ENCODE results near the gene NDUFB8.

NDUFB8 gene

DNA sequence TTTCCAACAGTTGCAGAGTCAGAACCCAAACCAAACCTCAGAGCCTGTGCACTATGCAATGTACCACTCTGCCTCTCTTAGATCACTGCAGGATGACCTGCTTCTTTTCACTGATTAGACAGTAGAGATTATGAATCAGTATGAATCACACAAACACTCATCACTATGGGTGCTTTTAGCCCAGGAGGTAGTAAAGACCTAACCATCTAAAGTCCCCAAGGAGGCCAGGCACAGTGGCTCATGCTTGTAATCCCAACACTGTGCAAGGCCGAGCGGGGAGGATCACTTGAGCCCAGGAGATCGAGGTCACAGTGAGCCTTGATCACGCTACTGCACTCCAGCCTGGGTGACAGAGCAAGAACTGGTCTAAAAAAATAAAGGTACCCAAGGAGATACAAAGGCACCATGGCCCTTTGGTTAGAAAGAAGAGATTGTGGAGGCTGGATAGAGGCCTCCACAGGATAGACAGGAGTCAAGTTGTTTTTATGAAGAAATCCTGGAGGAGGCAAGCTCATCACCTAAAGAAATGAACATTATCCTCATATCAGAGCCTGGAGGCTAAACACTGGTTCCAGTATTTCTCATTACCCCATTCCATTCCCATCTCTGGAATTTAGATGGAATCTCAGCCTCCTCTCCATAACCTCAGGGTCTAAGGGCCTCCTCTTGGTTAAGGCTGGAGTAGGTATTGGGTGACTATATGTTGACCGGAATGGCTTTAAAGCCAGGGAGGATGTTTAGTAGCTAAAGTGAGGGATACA, 22.9 kb downstream of the NDUFB8 start:
- peak; percentile 40 for DNase-seq (ENCODE audit: low read depth)

DNA sequence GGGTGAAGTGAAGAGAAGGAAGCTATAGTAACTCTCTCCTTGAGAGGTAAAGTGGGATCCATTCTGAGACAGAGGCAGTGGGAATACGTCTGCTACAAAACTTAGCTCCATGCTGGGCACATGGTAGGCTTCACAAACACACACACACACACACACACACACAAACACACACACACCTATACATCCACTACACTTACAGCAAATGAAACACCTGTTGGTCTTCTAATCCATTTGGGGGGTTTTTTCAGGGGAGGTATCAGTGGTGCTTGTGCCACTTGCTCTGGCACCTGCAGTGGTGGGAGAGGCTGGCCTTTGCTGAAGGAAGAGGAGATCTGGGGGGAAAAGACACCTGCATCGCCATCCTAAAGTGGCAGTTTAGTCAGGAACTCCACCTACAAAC, 24.5 kb downstream of the NDUFB8 start:
- DNase-seq (ENCODE audit: low read depth), result no peak

GRCh38 chr10:100504096-100504495, 25.6 kb downstream of the NDUFB8 start:
- DNase-seq (ENCODE audit: low read depth), result no peak

DNA sequence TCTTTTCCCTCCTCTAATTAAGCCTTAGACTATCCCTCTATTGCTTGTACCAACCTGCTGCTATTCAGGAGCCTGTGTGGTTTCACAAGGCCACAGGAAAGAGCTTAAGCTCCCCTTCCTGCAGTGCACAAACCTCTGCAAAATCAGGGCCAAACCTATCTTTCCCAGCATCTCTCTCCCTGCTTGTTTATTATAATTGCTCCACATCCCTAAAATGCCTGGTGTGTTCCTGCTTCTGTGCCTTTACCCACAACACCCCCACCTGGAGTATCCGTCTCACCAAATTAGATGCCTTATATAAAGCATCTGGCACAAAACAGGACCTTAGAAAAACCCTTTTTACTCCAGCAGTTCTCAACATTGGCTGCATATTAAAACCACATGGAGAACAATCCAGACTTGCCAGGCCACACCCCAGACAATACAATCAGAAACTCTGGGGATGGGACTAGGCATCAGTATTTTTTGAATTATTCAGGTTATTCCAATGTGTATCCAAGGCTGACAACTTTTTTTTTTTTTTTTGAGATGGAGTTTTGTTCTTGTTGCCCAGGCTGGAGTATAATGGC, 26.7 kb downstream of the NDUFB8 start:
- no peak for DNase-seq (ENCODE audit: low read depth)

GRCh38 chr10:100501423-100501822, 28.2 kb downstream of the NDUFB8 start:
- no peak for DNase-seq (ENCODE audit: low read depth)

DNA sequence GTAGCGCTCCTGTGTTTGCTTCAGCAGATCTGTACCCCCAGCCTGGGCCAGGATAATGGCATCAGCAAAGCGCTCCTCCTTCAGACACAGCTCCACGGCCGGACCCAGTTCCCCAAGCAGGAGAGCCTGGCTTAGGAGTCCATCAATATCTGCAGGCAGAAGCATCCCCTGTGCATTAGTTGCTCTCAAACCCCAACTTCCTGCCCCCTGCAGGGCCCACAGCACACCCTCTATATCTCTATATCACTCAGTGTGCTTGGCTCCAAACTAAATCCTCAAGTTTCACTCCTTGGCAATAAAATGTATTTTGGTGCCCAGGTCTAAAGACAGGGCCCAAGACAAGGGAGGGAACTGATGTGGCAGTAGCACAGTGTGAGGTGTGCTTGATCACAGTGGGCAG, 31.6 kb downstream of the NDUFB8 start:
- DNase-seq (ENCODE audit: low read depth), result no peak

GRCh38 chr10:100496567-100496966, 33.1 kb downstream of the NDUFB8 start:
- DNase-seq (ENCODE audit: low read depth), result no peak

- DNase-seq (ENCODE audit: low read depth), result no peak
Measured at GRCh38 chr10:100490531-100490930, 39.1 kb downstream of the NDUFB8 start.

DNA sequence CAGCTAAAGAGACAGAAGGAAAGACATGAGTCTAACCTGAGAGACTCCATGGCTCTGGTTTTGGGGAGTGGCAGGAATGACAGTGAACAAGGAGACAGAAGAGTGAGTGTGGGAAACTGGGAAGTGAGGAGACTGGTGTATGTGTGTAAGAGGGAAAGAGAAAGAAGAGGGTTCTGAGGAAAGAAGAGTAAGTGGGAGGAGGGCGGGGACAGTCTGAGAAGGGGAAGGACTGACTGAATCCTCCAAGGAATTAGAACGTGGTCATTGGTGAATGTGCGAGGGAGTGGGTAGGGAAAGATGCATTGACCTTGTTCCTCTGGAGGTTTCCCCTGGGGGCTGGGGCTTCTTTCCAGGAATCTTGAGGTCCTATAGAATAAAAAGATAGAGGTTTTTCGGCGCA, 40.3 kb downstream of the NDUFB8 start:
- no peak for DNase-seq (ENCODE audit: low read depth)

GRCh38 chr10:100487529-100487928, 42.1 kb downstream of the NDUFB8 start:
- DNase-seq (ENCODE audit: low read depth), result no peak

DNA sequence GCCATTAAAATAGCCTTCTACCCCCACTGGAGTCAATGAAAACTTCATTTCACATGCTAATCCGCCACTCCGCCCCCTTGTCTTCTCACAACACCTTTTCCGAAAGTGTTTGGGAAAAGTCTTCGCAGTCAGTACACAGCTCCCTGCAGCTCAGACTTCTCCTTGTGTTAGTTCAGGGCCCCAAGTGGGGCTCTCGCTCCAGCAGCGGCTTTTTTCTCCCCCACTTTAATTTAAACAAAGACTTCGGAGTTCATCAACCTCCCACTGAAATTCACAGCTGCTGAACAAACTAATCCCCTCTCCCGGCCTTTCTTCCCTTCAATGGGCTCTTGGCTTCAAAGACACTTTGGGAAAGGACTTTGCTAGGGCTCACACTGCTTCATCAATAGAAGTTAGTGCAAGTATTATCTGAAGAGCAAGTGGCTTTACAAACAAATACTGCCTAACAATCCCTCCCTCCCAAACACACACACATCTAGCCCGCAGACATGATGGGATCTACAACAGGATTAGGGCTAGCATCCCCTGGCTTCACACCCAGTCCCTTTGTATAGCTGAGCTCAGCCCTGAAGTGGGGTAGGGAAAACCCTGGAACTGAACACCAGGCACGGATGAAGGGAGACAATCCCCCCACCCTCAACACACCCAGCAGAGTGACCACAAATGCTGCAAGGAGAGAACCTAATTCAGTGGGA, 43.7 kb downstream of the NDUFB8 start:
- no peak for DNase-seq (ENCODE audit: low read depth)

- no peak for DNase-seq (ENCODE audit: low read depth)
Measured at GRCh38 chr10:100485366-100485765, 44.3 kb downstream of the NDUFB8 start.

DNA sequence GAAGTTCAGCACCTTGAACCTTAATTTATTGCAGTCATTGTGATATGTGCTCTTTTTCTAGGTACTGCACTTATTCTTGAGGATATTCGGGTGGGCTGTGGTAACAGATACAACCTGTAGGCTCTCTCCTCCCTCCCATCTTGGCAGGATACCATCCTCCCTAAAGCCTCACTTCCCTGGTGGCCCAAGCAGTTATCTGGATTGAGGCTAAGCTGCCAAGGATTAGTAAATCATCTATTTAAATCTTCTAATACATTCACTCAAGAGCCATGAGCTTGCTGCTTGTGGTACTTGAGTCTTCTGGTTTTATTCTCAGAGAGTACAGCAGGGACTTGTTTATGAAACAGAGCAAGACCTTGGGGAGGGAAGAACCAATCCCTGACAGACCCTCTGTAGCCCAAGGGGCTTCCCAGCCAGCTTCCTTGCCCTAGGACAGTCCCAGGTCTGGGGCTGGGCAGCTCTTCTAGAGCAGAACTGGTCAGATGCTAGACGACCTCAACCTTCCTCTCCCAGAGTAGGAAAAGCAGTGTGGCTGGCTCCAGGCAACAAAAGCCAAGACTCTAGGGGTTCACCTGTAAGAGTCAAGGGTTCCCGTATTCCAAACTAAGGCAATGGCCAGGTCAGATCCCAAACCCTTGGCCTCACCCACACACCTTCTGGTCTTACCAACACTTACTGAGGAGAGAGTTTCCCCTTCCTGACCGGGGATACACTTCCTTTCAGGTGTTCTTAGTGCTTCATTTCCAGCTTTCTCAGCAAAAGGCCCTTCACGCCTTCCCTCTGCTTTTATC, 45.6 kb downstream of the NDUFB8 start:
- no peak for DNase-seq (ENCODE audit: low read depth)

- no peak for DNase-seq (ENCODE audit: low read depth)
Measured at GRCh38 chr10:100482834-100483185, 46.9 kb downstream of the NDUFB8 start.

DNA sequence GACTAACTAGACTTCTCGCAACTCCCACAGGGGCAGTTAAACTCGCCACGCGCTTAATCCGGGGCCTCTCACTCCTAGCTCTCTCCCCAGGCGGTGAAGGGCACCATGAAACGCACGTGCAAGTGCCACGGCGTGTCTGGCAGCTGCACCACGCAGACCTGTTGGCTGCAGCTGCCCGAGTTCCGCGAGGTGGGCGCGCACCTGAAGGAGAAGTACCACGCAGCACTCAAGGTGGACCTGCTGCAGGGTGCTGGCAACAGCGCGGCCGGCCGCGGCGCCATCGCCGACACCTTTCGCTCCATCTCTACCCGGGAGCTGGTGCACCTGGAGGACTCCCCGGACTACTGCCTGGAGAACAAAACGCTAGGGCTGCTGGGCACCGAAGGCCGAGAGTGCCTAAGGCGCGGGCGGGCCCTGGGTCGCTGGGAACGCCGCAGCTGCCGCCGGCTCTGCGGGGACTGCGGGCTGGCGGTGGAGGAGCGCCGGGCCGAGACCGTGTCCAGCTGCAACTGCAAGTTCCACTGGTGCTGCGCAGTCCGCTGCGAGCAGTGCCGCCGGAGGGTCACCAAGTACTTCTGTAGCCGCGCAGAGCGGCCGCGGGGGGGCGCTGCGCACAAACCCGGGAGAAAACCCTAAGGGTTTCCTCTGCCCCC, 47.4 kb downstream of the NDUFB8 start:
- DNase-seq (ENCODE audit: low read depth), result peak; percentile 28

DNA sequence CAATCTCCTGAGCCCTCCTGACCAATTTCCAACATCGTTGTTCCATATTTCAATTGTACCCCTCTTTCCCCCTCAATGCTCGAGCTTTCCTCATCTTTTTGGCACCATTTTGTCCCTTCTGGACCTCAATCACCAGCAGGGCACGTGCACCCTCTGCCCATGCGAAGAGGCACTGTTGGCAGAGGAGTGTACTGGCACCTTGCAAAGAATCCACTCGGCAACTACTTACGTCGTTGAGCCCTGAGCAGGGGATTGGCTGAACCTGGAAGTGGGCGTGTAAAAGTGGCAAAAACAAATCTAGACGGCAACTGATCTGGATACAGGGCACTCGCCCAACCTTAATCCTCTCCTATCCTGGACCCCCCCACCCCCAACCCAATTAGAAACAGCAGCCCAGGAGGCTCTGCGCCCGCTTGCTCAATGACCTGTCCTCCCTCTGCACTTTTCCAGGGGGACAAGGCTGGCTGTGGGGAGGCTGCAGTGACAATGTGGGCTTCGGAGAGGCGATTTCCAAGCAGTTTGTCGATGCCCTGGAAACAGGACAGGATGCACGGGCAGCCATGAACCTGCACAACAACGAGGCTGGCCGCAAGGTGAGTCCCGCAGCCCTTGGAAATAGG, 48.1 kb downstream of the NDUFB8 start:
- DNase-seq (ENCODE audit: low read depth), result peak; percentile 66

- no peak for DNase-seq (ENCODE audit: low read depth)
Measured at GRCh38 chr10:100480002-100480401, 49.7 kb downstream of the NDUFB8 start.

DNA sequence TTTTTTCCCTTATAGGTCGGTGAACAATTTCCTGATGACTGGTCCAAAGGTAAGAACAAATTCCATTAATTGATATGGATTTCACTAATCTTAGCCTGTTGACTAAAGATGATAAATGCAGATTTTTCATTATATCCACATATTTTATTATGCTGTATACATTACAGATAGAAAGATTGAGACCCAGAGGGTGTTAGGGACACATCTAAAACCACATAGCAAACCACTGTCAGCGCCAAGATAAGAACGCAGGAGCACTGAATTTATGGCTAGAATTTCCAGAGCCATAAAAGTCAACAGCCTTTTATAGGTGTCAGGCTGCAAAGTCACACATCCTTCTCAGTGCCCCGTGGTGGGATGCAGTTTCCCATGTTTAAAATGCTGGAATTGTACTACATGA, 50.6 kb downstream of the NDUFB8 start:
- DNase-seq (ENCODE audit: low read depth), result no peak

- DNase-seq (ENCODE audit: low read depth), result no peak
Measured at GRCh38 chr10:100477970-100478369, 51.7 kb downstream of the NDUFB8 start.
